Endometrial microvascular endothelial cells (primary cell): ENCODE measurements around the gene TENT4B. TPM values are rescaled to one million over a fixed set of nuclear protein-coding genes. Genes with fewer than 3 reads are reported as not detected.

Experiments used
- in situ Hi-C: cut with HindIII; loops from 2 replicates; pipeline ENCODE4 v1.10.0; 2017; ENCODE audit warnings: low sequenced_read_pairs, low pct_unique_long_range_greater_than_20kb; ENCODE audit errors: inconsistent ontology term
- total RNA-seq: library from RNA; depleted of rRNA; stranded (reverse); fragments of >200 nt; gene quantifications from one replicate; pipeline ENCODE4 v1.2.3, GENCODE V29; 2015; ENCODE audit errors: inconsistent ontology term

TENT4B gene
- total RNA-seq, 1 donor from 2014 or later = 10.8 TPM

GRCh38 chr16:50247123-50247905 lies 94.2 kb downstream of the TENT4B start:
- in situ Hi-C loops = no loop called here

- in situ Hi-C loops = no loop called here
Observed at GRCh38 chr16:50247906-50248608, 95.0 kb downstream of the TENT4B start.

GRCh38 chr16:50248845-50249244 lies 95.7 kb downstream of the TENT4B start:
- in situ Hi-C loops = no loop called here

- in situ Hi-C loops = no loop called here
Observed at GRCh38 chr16:50251375-50252081, 98.4 kb downstream of the TENT4B start.

- in situ Hi-C loops = no loop called here
Observed at GRCh38 chr16:50252082-50252611, 99.0 kb downstream of the TENT4B start.

- in situ Hi-C loops = no loop called here
Observed at GRCh38 chr16:50252874-50253513, 99.9 kb downstream of the TENT4B start.

GRCh38 chr16:50253514-50253910 lies 100.4 kb downstream of the TENT4B start:
- in situ Hi-C loops = no loop called here

- in situ Hi-C loops = no loop called here
Observed at GRCh38 chr16:50254072-50254471, 101.0 kb downstream of the TENT4B start.

GRCh38 chr16:50255538-50255937 lies 102.4 kb downstream of the TENT4B start:
- in situ Hi-C loops = no loop called here

GRCh38 chr16:50256604-50257003 lies 103.5 kb downstream of the TENT4B start:
- in situ Hi-C loops = no loop called here

- in situ Hi-C loops = no loop called here
Observed at GRCh38 chr16:50257876-50258275, 104.8 kb downstream of the TENT4B start.

- in situ Hi-C loops = no loop called here
Observed at GRCh38 chr16:50259334-50260205, 106.5 kb downstream of the TENT4B start.

GRCh38 chr16:50260206-50261159 lies 107.4 kb downstream of the TENT4B start:
- in situ Hi-C loops = no loop called here

- in situ Hi-C loops = no loop called here
Observed at GRCh38 chr16:50261160-50261706, 108.1 kb downstream of the TENT4B start.

GRCh38 chr16:50261707-50262235 lies 108.7 kb downstream of the TENT4B start:
- in situ Hi-C loops = no loop called here

GRCh38 chr16:50263060-50263909 lies 110.2 kb downstream of the TENT4B start:
- in situ Hi-C loops = no loop called here
